ENCODE measurements around the gene FAM114A1.

DNA sequence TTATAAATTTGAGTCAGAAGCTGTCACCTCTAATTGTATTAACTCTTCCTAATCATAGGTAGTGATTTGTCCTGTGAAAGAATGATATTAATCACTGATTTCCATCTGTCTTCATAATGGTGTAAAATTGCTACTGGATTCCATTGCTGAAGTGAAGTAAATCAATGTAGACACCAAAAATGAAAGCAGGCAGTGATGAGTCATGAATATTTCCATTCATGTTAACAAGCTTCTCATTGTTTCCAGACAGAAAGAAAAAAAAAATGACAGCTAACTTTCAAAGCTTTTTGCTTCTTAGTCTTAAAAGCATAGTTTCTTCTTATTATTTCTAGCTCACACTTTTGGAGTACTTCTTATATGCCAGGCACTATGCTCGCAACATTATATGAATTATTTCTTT lies 21.5 kb downstream of the FAM114A1 start:
- TF ChIP-seq, protein P1, sequence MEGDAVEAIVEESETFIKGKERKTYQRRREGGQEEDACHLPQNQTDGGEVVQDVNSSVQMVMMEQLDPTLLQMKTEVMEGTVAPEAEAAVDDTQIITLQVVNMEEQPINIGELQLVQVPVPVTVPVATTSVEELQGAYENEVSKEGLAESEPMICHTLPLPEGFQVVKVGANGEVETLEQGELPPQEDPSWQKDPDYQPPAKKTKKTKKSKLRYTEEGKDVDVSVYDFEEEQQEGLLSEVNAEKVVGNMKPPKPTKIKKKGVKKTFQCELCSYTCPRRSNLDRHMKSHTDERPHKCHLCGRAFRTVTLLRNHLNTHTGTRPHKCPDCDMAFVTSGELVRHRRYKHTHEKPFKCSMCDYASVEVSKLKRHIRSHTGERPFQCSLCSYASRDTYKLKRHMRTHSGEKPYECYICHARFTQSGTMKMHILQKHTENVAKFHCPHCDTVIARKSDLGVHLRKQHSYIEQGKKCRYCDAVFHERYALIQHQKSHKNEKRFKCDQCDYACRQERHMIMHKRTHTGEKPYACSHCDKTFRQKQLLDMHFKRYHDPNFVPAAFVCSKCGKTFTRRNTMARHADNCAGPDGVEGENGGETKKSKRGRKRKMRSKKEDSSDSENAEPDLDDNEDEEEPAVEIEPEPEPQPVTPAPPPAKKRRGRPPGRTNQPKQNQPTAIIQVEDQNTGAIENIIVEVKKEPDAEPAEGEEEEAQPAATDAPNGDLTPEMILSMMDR (conservative IDR thresholded peaks at IDR 0.05) = no peak
- no peak for TF ChIP-seq ZFX (IDR thresholded peaks at IDR 0.05)
